Measurements from ENCODE around the gene PALM.
A peak's percentile ranks its signal among the peaks of the same experiment; 100 is the strongest.

GRCh38 chr19:680287-681028 is 28.3 kb upstream of the PALM start:
- TF ChIP-seq CTCF (IDR thresholded peaks at IDR 0.05) (peak; percentile 46 to 61 (median 57)), POLR2A (IDR thresholded peaks at IDR 0.05; ENCODE audit: low read depth) (peak; percentile 70), POLR2AphosphoS5 (IDR thresholded peaks at IDR 0.05) (peak; percentile 90 to 91), EP300 (IDR thresholded peaks at IDR 0.05) (no peak)
